ENCODE data around the gene SPPL2A. TPM values are rescaled to one million over a fixed set of nuclear protein-coding genes. Genes with fewer than 3 reads are reported as not detected.

Gene SPPL2A
- total and polyA plus RNA-seq, 2 of the 13 experiments (the other 11 are each of a cell fraction or from before 2014, with no cell fraction given) = 80.5 to 105 TPM

DNA sequence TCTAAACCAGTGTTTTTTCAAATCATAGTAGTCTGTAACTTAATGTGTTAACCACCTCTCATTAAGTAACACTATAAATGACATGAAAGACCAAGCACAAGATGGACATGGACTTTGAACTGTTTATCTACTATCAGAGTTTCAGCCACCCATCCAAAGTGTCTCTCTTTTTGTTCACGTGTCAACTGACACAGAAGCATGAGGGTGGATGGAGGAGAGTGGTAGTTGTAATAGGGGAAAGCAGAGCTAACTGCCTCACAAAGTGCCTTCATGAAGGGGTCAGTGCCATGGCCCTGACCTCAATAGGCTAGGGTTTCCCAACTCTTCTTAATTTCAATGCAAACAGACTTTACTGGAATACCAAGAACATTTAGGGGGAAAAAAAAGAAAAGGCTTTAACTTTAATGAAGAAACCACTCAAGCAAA lies 46.8 kb downstream of the SPPL2A start (continued):
- TF ChIP-seq, protein P1, sequence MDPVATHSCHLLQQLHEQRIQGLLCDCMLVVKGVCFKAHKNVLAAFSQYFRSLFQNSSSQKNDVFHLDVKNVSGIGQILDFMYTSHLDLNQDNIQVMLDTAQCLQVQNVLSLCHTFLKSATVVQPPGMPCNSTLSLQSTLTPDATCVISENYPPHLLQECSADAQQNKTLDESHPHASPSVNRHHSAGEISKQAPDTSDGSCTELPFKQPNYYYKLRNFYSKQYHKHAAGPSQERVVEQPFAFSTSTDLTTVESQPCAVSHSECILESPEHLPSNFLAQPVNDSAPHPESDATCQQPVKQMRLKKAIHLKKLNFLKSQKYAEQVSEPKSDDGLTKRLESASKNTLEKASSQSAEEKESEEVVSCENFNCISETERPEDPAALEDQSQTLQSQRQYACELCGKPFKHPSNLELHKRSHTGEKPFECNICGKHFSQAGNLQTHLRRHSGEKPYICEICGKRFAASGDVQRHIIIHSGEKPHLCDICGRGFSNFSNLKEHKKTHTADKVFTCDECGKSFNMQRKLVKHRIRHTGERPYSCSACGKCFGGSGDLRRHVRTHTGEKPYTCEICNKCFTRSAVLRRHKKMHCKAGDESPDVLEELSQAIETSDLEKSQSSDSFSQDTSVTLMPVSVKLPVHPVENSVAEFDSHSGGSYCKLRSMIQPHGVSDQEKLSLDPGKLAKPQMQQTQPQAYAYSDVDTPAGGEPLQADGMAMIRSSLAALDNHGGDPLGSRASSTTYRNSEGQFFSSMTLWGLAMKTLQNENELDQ (CRISPR knock-in tag; IDR thresholded peaks at IDR 0.05; ENCODE audit: borderline replicate concordance) = no peak
- peak; percentile 93 for TF ChIP-seq BHLHE40 (IDR thresholded peaks at IDR 0.05; ENCODE audit: low read length)
- 0 out of 2 replicates have a peak, but pooled peaks have one; percentile 30 for TF ChIP-seq ZNF557 (CRISPR knock-in tag; IDR thresholded peaks at IDR 0.05)
- TF ChIP-seq, protein P2, sequence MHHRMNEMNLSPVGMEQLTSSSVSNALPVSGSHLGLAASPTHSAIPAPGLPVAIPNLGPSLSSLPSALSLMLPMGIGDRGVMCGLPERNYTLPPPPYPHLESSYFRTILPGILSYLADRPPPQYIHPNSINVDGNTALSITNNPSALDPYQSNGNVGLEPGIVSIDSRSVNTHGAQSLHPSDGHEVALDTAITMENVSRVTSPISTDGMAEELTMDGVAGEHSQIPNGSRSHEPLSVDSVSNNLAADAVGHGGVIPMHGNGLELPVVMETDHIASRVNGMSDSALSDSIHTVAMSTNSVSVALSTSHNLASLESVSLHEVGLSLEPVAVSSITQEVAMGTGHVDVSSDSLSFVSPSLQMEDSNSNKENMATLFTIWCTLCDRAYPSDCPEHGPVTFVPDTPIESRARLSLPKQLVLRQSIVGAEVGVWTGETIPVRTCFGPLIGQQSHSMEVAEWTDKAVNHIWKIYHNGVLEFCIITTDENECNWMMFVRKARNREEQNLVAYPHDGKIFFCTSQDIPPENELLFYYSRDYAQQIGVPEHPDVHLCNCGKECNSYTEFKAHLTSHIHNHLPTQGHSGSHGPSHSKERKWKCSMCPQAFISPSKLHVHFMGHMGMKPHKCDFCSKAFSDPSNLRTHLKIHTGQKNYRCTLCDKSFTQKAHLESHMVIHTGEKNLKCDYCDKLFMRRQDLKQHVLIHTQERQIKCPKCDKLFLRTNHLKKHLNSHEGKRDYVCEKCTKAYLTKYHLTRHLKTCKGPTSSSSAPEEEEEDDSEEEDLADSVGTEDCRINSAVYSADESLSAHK (CRISPR knock-in tag; IDR thresholded peaks at IDR 0.05; ENCODE audit: borderline replicate concordance) = no peak
- no peak for TF ChIP-seq U2AF1 (optimal IDR thresholded peaks at IDR 0.05; ENCODE audit: low read depth, low read length)
- TF ChIP-seq, protein P3, sequence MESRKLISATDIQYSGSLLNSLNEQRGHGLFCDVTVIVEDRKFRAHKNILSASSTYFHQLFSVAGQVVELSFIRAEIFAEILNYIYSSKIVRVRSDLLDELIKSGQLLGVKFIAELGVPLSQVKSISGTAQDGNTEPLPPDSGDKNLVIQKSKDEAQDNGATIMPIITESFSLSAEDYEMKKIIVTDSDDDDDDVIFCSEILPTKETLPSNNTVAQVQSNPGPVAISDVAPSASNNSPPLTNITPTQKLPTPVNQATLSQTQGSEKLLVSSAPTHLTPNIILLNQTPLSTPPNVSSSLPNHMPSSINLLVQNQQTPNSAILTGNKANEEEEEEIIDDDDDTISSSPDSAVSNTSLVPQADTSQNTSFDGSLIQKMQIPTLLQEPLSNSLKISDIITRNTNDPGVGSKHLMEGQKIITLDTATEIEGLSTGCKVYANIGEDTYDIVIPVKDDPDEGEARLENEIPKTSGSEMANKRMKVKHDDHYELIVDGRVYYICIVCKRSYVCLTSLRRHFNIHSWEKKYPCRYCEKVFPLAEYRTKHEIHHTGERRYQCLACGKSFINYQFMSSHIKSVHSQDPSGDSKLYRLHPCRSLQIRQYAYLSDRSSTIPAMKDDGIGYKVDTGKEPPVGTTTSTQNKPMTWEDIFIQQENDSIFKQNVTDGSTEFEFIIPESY (CRISPR knock-in tag; IDR thresholded peaks at IDR 0.05) = no peak
- 0 out of 2 replicates have a peak, but pooled peaks have one; percentile 25 for TF ChIP-seq ZNF3 (CRISPR knock-in tag; IDR thresholded peaks at IDR 0.05)
- TF ChIP-seq, protein P4, sequence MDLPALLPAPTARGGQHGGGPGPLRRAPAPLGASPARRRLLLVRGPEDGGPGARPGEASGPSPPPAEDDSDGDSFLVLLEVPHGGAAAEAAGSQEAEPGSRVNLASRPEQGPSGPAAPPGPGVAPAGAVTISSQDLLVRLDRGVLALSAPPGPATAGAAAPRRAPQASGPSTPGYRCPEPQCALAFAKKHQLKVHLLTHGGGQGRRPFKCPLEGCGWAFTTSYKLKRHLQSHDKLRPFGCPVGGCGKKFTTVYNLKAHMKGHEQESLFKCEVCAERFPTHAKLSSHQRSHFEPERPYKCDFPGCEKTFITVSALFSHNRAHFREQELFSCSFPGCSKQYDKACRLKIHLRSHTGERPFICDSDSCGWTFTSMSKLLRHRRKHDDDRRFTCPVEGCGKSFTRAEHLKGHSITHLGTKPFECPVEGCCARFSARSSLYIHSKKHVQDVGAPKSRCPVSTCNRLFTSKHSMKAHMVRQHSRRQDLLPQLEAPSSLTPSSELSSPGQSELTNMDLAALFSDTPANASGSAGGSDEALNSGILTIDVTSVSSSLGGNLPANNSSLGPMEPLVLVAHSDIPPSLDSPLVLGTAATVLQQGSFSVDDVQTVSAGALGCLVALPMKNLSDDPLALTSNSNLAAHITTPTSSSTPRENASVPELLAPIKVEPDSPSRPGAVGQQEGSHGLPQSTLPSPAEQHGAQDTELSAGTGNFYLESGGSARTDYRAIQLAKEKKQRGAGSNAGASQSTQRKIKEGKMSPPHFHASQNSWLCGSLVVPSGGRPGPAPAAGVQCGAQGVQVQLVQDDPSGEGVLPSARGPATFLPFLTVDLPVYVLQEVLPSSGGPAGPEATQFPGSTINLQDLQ (CRISPR knock-in tag; IDR thresholded peaks at IDR 0.05) = no peak
- peak; percentile 95 for TF ChIP-seq NCOA2 (CRISPR knock-in tag; IDR thresholded peaks at IDR 0.05)
- TF ChIP-seq NFIC (IDR thresholded peaks at IDR 0.05; ENCODE audit: low read length) = peak; percentile 64
- TF ChIP-seq, protein P5, sequence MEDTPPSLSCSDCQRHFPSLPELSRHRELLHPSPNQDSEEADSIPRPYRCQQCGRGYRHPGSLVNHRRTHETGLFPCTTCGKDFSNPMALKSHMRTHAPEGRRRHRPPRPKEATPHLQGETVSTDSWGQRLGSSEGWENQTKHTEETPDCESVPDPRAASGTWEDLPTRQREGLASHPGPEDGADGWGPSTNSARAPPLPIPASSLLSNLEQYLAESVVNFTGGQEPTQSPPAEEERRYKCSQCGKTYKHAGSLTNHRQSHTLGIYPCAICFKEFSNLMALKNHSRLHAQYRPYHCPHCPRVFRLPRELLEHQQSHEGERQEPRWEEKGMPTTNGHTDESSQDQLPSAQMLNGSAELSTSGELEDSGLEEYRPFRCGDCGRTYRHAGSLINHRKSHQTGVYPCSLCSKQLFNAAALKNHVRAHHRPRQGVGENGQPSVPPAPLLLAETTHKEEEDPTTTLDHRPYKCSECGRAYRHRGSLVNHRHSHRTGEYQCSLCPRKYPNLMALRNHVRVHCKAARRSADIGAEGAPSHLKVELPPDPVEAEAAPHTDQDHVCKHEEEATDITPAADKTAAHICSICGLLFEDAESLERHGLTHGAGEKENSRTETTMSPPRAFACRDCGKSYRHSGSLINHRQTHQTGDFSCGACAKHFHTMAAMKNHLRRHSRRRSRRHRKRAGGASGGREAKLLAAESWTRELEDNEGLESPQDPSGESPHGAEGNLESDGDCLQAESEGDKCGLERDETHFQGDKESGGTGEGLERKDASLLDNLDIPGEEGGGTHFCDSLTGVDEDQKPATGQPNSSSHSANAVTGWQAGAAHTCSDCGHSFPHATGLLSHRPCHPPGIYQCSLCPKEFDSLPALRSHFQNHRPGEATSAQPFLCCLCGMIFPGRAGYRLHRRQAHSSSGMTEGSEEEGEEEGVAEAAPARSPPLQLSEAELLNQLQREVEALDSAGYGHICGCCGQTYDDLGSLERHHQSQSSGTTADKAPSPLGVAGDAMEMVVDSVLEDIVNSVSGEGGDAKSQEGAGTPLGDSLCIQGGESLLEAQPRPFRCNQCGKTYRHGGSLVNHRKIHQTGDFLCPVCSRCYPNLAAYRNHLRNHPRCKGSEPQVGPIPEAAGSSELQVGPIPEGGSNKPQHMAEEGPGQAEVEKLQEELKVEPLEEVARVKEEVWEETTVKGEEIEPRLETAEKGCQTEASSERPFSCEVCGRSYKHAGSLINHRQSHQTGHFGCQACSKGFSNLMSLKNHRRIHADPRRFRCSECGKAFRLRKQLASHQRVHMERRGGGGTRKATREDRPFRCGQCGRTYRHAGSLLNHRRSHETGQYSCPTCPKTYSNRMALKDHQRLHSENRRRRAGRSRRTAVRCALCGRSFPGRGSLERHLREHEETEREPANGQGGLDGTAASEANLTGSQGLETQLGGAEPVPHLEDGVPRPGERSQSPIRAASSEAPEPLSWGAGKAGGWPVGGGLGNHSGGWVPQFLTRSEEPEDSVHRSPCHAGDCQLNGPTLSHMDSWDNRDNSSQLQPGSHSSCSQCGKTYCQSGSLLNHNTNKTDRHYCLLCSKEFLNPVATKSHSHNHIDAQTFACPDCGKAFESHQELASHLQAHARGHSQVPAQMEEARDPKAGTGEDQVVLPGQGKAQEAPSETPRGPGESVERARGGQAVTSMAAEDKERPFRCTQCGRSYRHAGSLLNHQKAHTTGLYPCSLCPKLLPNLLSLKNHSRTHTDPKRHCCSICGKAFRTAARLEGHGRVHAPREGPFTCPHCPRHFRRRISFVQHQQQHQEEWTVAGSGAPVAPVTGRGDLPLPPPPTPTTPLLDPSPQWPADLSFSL (CRISPR knock-in tag; IDR thresholded peaks at IDR 0.05) = no peak

All from HepG2 (cell line).